ENCODE measurements around the gene JPH4. TPM values are rescaled to one million over a fixed set of nuclear protein-coding genes. Genes with fewer than 3 reads are reported as not detected.
A peak's percentile ranks its signal among the peaks of the same experiment; 100 is the strongest.

Gene JPH4
- total RNA-seq, 1 donor from 2014 or later, result 5.1 TPM

- H3K9me3 ChIP-seq, result no peaks in the 10 kb centered on the region
- no peak for DNase-seq
- no peak for ATAC-seq
- no peaks in the 10 kb centered on the region for H3K4me1 ChIP-seq
- no peak overlapping the region for H3K27ac ChIP-seq
- TF ChIP-seq CTCF (IDR thresholded peaks at IDR 0.05), result no peak
- H3K36me3 ChIP-seq, result no peaks in the 10 kb centered on the region
- no peak overlapping the region for H3K4me3 ChIP-seq
- no peaks in the 10 kb centered on the region for H3K27me3 ChIP-seq (ENCODE audit: low read depth)
- intact Hi-C loops (cut with DNase I), result no loop called here
Measured at GRCh38 chr14:23543403-23543802, 35.2 kb downstream of the JPH4 start.

- no peak for TF ChIP-seq CTCF (IDR thresholded peaks at IDR 0.05)
- Histone ChIP-seq H3K9me3 (no peaks in the 10 kb centered on the region), H3K4me1 (no peaks in the 10 kb centered on the region), H3K4me3 (no peak overlapping the region), H3K27ac (no peak overlapping the region), H3K36me3 (no peaks in the 10 kb centered on the region), H3K27me3 (ENCODE audit: low read depth) (no peaks in the 10 kb centered on the region)
- no peak for ATAC-seq
- intact Hi-C loops (cut with DNase I), result no loop called here
- no peak for DNase-seq
Measured at GRCh38 chr14:23542261-23542660, 36.3 kb downstream of the JPH4 start.

GRCh38 chr14:23540141-23540469 is 38.5 kb downstream of the JPH4 start:
- TF ChIP-seq CTCF (IDR thresholded peaks at IDR 0.05), result no peak
- H3K27ac ChIP-seq, result no peak overlapping the region
- no peaks in the 10 kb centered on the region for H3K27me3 ChIP-seq (ENCODE audit: low read depth)
- H3K4me1 ChIP-seq, result no peaks in the 10 kb centered on the region
- ATAC-seq (no peak), DNase-seq (no peak)
- H3K4me3 ChIP-seq, result no peak overlapping the region
- intact Hi-C loops (cut with DNase I), result no loop called here
- no peaks in the 10 kb centered on the region for H3K36me3 ChIP-seq
- H3K9me3 ChIP-seq, result no peaks in the 10 kb centered on the region

- DNase-seq, result no peak
- Histone ChIP-seq H3K9me3 (no peaks in the 10 kb centered on the region), H3K4me1 (no peaks in the 10 kb centered on the region), H3K4me3 (no peak overlapping the region), H3K36me3 (no peaks in the 10 kb centered on the region), H3K27ac (no peak overlapping the region), H3K27me3 (ENCODE audit: low read depth) (no peaks in the 10 kb centered on the region)
- intact Hi-C loops (cut with DNase I), result no loop called here
- ATAC-seq, result peak; percentile 71 to 78
- TF ChIP-seq CTCF (IDR thresholded peaks at IDR 0.05), result peak; percentile 77
Measured at GRCh38 chr14:23539248-23540140, 39.1 kb downstream of the JPH4 start.

GRCh38 chr14:23538785-23539184 is 39.8 kb downstream of the JPH4 start:
- TF ChIP-seq CTCF (IDR thresholded peaks at IDR 0.05), result no peak
- no peak for DNase-seq
- ATAC-seq, result peak in 1 of 2 donors; percentile 19
- intact Hi-C loops (cut with DNase I), result no loop called here
- Histone ChIP-seq H3K36me3 (no peaks in the 10 kb centered on the region), H3K9me3 (no peaks in the 10 kb centered on the region), H3K27me3 (ENCODE audit: low read depth) (no peaks in the 10 kb centered on the region), H3K27ac (no peak overlapping the region), H3K4me3 (no peak overlapping the region), H3K4me1 (no peaks in the 10 kb centered on the region)
